ENCODE results near the gene PLA2R1.

Gene PLA2R1

GRCh38 chr2:159895258-159896065 lies 167.0 kb downstream of the PLA2R1 start:
- DNase-seq (ENCODE audit: low read depth): no peak

- DNase-seq (ENCODE audit: low read depth): no peak
Observed at GRCh38 chr2:159894145-159894838, 168.1 kb downstream of the PLA2R1 start.

GRCh38 chr2:159892990-159893810 lies 169.2 kb downstream of the PLA2R1 start:
- no peak for DNase-seq (ENCODE audit: low read depth)

DNA sequence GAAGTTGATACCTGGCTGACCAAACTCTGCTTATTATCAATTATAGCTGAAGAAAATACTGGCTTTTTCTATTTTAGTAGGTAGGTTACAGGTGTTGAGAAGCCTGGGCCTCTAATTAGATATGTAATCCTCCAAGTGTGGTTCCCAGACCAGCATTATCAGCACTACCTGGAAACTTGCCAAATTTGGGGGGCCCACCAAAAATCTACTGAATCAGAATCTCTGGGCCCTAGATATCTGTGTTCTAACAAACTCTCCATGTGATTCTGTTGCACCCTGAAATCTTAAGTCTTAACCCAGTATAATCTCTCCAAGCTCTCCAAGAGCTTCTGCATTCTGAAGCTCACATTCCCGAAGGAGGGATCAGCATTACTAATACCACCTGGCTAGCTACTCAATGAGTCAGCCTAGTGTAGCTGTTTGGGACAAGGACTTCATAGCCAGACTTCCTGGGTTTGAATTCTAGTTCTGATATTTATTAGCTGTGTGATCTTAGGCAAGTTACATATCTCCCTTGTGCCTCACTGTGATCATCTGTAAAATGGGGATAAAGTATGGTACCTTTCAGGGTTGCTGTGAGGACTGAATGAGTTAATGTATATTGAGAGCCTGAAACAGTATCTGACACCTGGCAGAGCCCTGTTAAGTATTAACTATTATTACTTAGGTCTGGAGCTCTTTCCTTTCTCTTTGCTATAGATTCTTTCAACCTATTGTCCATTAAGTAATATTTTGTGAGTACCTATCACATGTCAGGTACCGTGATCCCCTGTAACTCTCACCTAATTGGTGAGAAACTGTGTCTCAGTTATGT lies 170.3 kb downstream of the PLA2R1 start:
- DNase-seq (ENCODE audit: low read depth): no peak

- DNase-seq (ENCODE audit: low read depth): no peak
Observed at GRCh38 chr2:159891267-159891588, 171.2 kb downstream of the PLA2R1 start.

GRCh38 chr2:159890551-159891266 lies 171.7 kb downstream of the PLA2R1 start:
- no peak for DNase-seq (ENCODE audit: low read depth)

- DNase-seq (ENCODE audit: low read depth): no peak
Observed at GRCh38 chr2:159882130-159882745, 180.2 kb downstream of the PLA2R1 start.
